ENCODE results near the gene RBKS.

Gene RBKS

GRCh38 chr2:27829791-27830190, 60.4 kb downstream of the RBKS start:
- no peak for DNase-seq

GRCh38 chr2:27828305-27828704, 61.9 kb downstream of the RBKS start:
- no peak for DNase-seq

- DNase-seq: no peak
These were observed 65.8 kb downstream of the RBKS start for GRCh38 chr2:27824401-27824800.

GRCh38 chr2:27823569-27823968, 66.6 kb downstream of the RBKS start:
- DNase-seq: no peak

GRCh38 chr2:27823135-27823534, 67.1 kb downstream of the RBKS start:
- no peak for DNase-seq

- no peak for DNase-seq
These were observed 68.1 kb downstream of the RBKS start for GRCh38 chr2:27822049-27822448.

- DNase-seq: no peak
These were observed 74.2 kb downstream of the RBKS start for GRCh38 chr2:27815860-27816438.

- peak in 2 of 4 experiments; percentile 36 to 39 for DNase-seq
These were observed 75.4 kb downstream of the RBKS start for GRCh38 chr2:27814758-27815157.

- DNase-seq: no peak
These were observed 78.4 kb downstream of the RBKS start for GRCh38 chr2:27811768-27812167.

GRCh38 chr2:27810455-27810854, 79.7 kb downstream of the RBKS start:
- peak; percentile 21 to 42 (median 34) for DNase-seq

- peak in 3 of 4 experiments; percentile 17 to 68 (median 66) for DNase-seq
These were observed 80.4 kb downstream of the RBKS start for GRCh38 chr2:27809761-27810241.

GRCh38 chr2:27808984-27809383, 81.2 kb downstream of the RBKS start:
- DNase-seq: no peak

- DNase-seq: no peak
These were observed 81.8 kb downstream of the RBKS start for GRCh38 chr2:27808418-27808817.

- DNase-seq: peak in 1 of 4 experiments; percentile 45
These were observed 82.7 kb downstream of the RBKS start for GRCh38 chr2:27807476-27807875.

GRCh38 chr2:27806311-27807059, 83.7 kb downstream of the RBKS start:
- DNase-seq: no peak

GRCh38 chr2:27805180-27805579, 85.0 kb downstream of the RBKS start:
- no peak for DNase-seq

GRCh38 chr2:27804146-27804545, 86.0 kb downstream of the RBKS start:
- no peak for DNase-seq

GRCh38 chr2:27803046-27803445, 87.1 kb downstream of the RBKS start:
- DNase-seq: no peak

GRCh38 chr2:27802547-27802946, 87.6 kb downstream of the RBKS start:
- no peak for DNase-seq

- DNase-seq: no peak
These were observed 89.3 kb downstream of the RBKS start for GRCh38 chr2:27800856-27801255.

GRCh38 chr2:27799646-27800010, 90.6 kb downstream of the RBKS start:
- DNase-seq: no peak

GRCh38 chr2:27798948-27799645, 91.1 kb downstream of the RBKS start:
- DNase-seq: peak; percentile 11 to 47 (median 32)

GRCh38 chr2:27798486-27798885, 91.7 kb downstream of the RBKS start:
- DNase-seq: peak; percentile 47 to 81 (median 74)

GRCh38 chr2:27797841-27798240, 92.3 kb downstream of the RBKS start:
- DNase-seq: peak in 3 of 4 experiments; percentile 34 to 66 (median 63)

Measured in suppressor macrophage (primary cell).